MM.1S (cell line): ENCODE results near the gene PRG3.

Experiments
- DNase-seq: peaks from one replicate; pipeline ENCODE4 v3.0.0-alpha.2; 2015
- H2AFZ ChIP-seq: fragments of 300-600 bp; sonication (generic); 2 replicates; pipeline ENCODE4 v1.6.0; 2016; ENCODE audit warnings: antibody characterized with exemption, low read length
- H3F3A ChIP-seq: fragments of 300-600 bp; sonication (generic); 2 replicates; pipeline ENCODE4 v1.6.1; 2016; ENCODE audit warnings: mild to moderate bottlenecking, antibody characterized with exemption, low read length, moderate library complexity, mixed read lengths; ENCODE audit not compliant: insufficient read depth
- H3K27ac ChIP-seq: fragments of 300-600 bp; sonication (generic); 2 replicates; pipeline ENCODE4 v1.5.1; 2016; ENCODE audit warnings: mild to moderate bottlenecking, low read length
- H3K27me3 ChIP-seq: fragments of 300-600 bp; sonication (generic); replicated peaks from 2 replicates; pipeline ENCODE4 v1.6.0; 2016; ENCODE audit warnings: low read length; ENCODE audit not compliant: insufficient read depth
- H3K36me3 ChIP-seq: fragments of 300-600 bp; sonication (generic); replicated peaks from 2 replicates; pipeline ENCODE4 v1.6.1; 2016; ENCODE audit warnings: mild to moderate bottlenecking, low read length, mixed read lengths; ENCODE audit not compliant: insufficient read depth
- H3K4me1 ChIP-seq: fragments of 300-600 bp; sonication (generic); 2 replicates; pipeline ENCODE4 v1.6.1; 2016; ENCODE audit warnings: low read length, mixed read lengths
- H3K4me2 ChIP-seq: fragments of 300-600 bp; sonication (generic); 2 replicates; pipeline ENCODE4 v1.6.0; 2016; ENCODE audit warnings: low read depth, low read length
- H3K4me3 ChIP-seq: fragments of 300-600 bp; sonication (generic); 2 replicates; pipeline ENCODE4 v1.5.1; 2016; ENCODE audit warnings: low read length, mixed read lengths
- H3K79me2 ChIP-seq: fragments of 300-600 bp; sonication (generic); 2 replicates; pipeline ENCODE4 v1.6.1; 2016; ENCODE audit warnings: mixed run types, low read length, mixed read lengths
- H3K9ac ChIP-seq: fragments of 300-600 bp; sonication (generic); 2 replicates; pipeline ENCODE4 v1.6.1; 2016; ENCODE audit warnings: low read length, mixed read lengths
- H3K9me2 ChIP-seq: fragments of 300-600 bp; sonication (generic); replicated peaks from 2 replicates; pipeline ENCODE4 v1.6.1; 2016; ENCODE audit warnings: mild to moderate bottlenecking, low read length, mixed read lengths; ENCODE audit not compliant: insufficient read depth
- H3K9me3 ChIP-seq: fragments of 300-600 bp; sonication (generic); replicated peaks from 2 replicates; pipeline ENCODE4 v1.6.1; 2016; ENCODE audit warnings: mild to moderate bottlenecking, low read length, mixed read lengths; ENCODE audit not compliant: insufficient read depth
- H4K20me1 ChIP-seq: fragments of 300-600 bp; sonication (generic); 2 replicates; pipeline ENCODE4 v1.6.1; 2016; ENCODE audit warnings: mild to moderate bottlenecking, low read length, moderate library complexity, mixed read lengths; ENCODE audit not compliant: insufficient read depth
- EZH2 ChIP-seq: fragments of 300-600 bp; sonication (generic); optimal IDR thresholded peaks from 2 replicates; pipeline ENCODE3; 2017; ENCODE audit warnings: low read depth, mild to moderate bottlenecking, antibody characterized with exemption, low read length, mixed read lengths
- EZH2phosphoT487 ChIP-seq: fragments of 300-600 bp; sonication (generic); IDR thresholded peaks from 2 replicates; pipeline ENCODE4 v1.6.1; 2018; ENCODE audit warnings: antibody characterized with exemption, low read length
- TF ChIP-seq, protein P1 (sequence below): fragments of 300-600 bp; sonication (generic); IDR thresholded peaks from 2 replicates; pipeline ENCODE4 v1.5.1; 2016; ENCODE audit warnings: antibody characterized with exemption, low read length, mixed read lengths

The PRG3 gene

DNA sequence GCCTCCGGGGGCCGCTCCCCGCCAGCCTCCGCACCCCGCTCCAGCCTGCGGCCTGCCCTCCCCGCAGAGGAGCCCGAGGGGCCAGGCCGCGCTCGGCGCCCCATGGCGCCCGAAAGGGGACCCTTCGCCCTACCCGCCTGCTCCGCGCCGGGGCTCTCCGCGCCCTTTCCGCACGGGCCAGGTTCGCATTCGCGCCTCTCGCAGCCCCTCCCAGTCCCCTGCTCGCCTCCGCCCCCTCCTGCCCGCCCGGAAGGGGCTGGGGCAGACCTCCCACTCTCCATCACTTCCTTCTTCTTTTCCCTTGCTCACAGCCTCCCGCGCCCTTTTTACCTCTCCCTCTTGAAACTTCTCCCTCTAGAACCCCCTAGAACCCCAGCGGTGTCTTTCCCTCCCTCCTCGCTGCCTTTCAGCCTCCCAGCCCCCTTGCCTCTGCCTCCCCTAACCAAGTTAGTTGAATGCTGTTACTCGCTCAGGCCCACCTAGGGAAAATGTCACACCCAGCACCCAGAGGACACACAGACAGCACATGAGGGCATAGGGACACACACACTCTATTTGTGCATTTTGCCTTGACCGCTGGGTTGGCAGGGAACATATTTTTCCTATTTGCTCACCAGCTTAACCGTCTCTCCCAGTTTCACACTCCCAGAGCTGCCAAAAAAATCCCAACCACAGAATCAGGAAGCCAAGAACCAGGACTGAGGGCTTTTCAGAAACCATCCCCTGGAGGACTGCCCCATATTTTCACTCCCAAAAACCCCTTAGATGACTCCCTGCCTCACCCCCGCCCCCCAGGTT is 46.2 kb upstream of the PRG3 start, which contains the start of gene SLC43A3:
SLC43A3 (minus strand) TSS at position 193 of the 798 bp plus-strand sequence. CDS start 949 bp downstream, outside the sequence.
- Histone ChIP-seq H3K4me2 (0 out of 2 replicates have a peak within 1 kb of the TSS, but pooled peaks have one; percentile 7), H3K27me3 (no peaks in the 10 kb centered on the region), H3K9me2 (no peaks in the 10 kb centered on the region), H3K79me2 (no peaks in the 10 kb centered on the region), H3K9ac (no peak within 1 kb of the TSS), H3F3A (peaks cover 8% of the 10 kb centered on the region), H3K27ac (no peak within 1 kb of the TSS), H3K4me1 (peaks cover 23% of the 10 kb centered on the region), H3K9me3 (no peaks in the 10 kb centered on the region), H4K20me1 (no peaks in the 10 kb centered on the region), H3K4me3 (peak within 1 kb of the TSS; percentile 3; the same call in 1 of the 2 replicates), H3K36me3 (no peaks in the 10 kb centered on the region), H2AFZ (no peak within 1 kb of the TSS)
- DNase-seq, result no peak
- TF ChIP-seq EZH2, result no peak
- TF ChIP-seq EZH2phosphoT487, result no peak
- TF ChIP-seq, protein P1, sequence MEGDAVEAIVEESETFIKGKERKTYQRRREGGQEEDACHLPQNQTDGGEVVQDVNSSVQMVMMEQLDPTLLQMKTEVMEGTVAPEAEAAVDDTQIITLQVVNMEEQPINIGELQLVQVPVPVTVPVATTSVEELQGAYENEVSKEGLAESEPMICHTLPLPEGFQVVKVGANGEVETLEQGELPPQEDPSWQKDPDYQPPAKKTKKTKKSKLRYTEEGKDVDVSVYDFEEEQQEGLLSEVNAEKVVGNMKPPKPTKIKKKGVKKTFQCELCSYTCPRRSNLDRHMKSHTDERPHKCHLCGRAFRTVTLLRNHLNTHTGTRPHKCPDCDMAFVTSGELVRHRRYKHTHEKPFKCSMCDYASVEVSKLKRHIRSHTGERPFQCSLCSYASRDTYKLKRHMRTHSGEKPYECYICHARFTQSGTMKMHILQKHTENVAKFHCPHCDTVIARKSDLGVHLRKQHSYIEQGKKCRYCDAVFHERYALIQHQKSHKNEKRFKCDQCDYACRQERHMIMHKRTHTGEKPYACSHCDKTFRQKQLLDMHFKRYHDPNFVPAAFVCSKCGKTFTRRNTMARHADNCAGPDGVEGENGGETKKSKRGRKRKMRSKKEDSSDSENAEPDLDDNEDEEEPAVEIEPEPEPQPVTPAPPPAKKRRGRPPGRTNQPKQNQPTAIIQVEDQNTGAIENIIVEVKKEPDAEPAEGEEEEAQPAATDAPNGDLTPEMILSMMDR, result no peak

DNA sequence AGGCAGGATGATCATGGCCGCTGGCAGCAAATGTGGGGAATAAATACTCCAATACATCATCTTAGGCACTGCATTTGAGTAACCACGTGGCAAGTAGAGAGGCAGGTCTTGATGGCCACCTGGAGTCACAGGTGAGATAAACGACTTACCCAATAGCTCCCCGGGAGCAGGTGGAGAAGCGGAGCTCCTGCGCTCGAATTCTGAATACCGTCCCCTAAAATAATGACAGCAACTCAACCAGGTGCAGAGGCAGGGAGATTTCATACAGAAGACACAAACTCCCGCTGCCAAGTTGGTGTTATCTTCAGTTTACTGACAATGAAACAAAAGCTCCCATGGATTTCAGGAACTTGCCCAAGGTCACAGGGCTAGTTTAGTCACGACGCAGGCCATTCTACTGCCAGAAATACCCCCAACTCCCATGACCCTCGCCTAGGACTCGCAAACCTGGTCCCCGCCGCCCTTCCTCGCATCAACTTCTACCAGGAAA is 45.5 kb upstream of the PRG3 start:
- H3K9ac ChIP-seq, result no peak overlapping the region
- H3K27ac ChIP-seq, result no peak overlapping the region
- no peaks in the 10 kb centered on the region for H3K27me3 ChIP-seq
- TF ChIP-seq, protein P1, result no peak
- TF ChIP-seq EZH2phosphoT487 (no peak), EZH2 (no peak)
- H3K9me3 ChIP-seq, result no peaks in the 10 kb centered on the region
- no peaks in the 10 kb centered on the region for H3K36me3 ChIP-seq
- no peak for DNase-seq
- no peaks in the 10 kb centered on the region for H4K20me1 ChIP-seq
- no peak overlapping the region for H3K4me2 ChIP-seq
- no peaks in the 10 kb centered on the region for H3K79me2 ChIP-seq
- no peaks in the 10 kb centered on the region for H3K9me2 ChIP-seq
- H3K4me3 ChIP-seq, result peak overlapping the region; percentile 3; the same call in 1 of the 2 replicates
- peaks cover 8% of the 10 kb centered on the region for H3F3A ChIP-seq
- H2AFZ ChIP-seq, result no peak overlapping the region
- H3K4me1 ChIP-seq, result peaks cover 23% of the 10 kb centered on the region

DNA sequence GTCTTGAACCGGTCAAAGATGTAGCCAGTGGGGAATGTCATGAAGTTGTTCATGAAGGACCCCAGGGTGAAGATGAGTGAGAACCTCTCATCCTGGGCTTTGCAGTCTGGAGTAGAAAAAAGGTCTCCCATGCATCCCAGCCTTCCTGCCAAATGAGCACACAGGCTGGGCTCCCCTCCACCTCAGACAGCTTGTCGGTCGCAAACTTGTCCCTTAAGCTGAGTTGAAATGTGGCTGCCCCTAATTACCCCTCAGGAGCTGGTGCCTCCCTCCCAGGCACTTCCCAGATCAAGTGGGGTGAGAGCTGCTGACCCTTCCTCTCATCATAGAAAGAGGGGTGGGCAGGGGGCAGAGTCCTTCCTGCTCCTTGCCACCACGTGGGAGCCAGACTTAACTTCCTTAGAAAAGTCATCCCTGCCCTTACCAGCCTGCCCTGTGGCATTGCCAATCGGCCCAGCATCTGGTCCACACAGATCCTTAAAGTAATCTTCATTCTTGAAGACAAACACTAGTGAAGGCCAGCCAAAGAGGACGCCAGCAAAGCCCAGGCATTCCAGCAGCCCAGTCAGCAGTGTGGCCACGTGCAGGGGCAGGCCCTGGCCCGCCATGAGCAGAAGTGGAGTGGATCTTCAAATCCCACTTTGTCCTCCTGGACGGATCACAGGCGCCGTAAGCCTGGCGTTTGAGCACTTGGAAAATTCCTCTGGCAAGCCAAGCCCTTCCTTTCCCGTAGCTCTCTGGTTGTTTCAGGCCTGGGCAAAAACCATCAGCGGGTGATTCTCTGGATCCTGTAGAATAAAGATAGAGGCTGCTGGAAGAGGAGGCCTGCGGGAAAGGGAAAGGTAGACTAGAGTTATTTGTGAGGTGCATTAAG is 44.9 kb upstream of the PRG3 start:
- Histone ChIP-seq H3K27ac (peak overlapping the region; percentile 59; the same call in 1 of the 2 replicates), H3K9ac (no peak overlapping the region), H4K20me1 (no peaks in the 10 kb centered on the region), H3K9me3 (no peaks in the 10 kb centered on the region), H3F3A (peaks cover 8% of the 10 kb centered on the region), H2AFZ (peak overlapping the region; percentile 80; the same call in 1 of the 2 replicates), H3K4me1 (peaks cover 23% of the 10 kb centered on the region), H3K4me2 (peak overlapping the region; percentile 70), H3K4me3 (peak overlapping the region; percentile 14; the same call in 1 of the 2 replicates), H3K9me2 (no peaks in the 10 kb centered on the region), H3K36me3 (no peaks in the 10 kb centered on the region), H3K27me3 (no peaks in the 10 kb centered on the region), H3K79me2 (no peaks in the 10 kb centered on the region)
- DNase-seq, result no peak
- TF ChIP-seq EZH2 (no peak), EZH2phosphoT487 (no peak)
- TF ChIP-seq, protein P1, result no peak
